Subcutaneous adipose tissue (tissue), 4 donors: Measurements from ENCODE around the gene NEK4. TPM values are rescaled to one million over a fixed set of nuclear protein-coding genes. Genes with fewer than 3 reads are reported as not detected.

Experiments used
- CTCF ChIP-seq: fragments of 450-650 bp; IDR thresholded peaks from one replicate; pipeline ENCODE4 v1.5.1; 2016; ENCODE audit warnings: low read depth, mild to moderate bottlenecking, control low read depth, antibody characterized with exemption, moderate library complexity
- total RNA-seq, 4 donors: library from RNA; depleted of rRNA; stranded (reverse); fragments of >200 nt; gene quantifications; one replicate each; pipeline ENCODE4 v1.1.0, GENCODE V29; 2016

NEK4 gene
- total RNA-seq, 4 donors from 2014 or later, result 9.0 to 18.4 (median 13.7) TPM

GRCh38 chr3:52712291-52713212, 58.2 kb downstream of the NEK4 start:
- TF ChIP-seq CTCF, result no peak

- no peak for TF ChIP-seq CTCF
Observed at GRCh38 chr3:52710512-52710911, 60.2 kb downstream of the NEK4 start.

GRCh38 chr3:52707585-52707984, 63.2 kb downstream of the NEK4 start:
- TF ChIP-seq CTCF, result no peak

GRCh38 chr3:52705688-52706686, 64.8 kb downstream of the NEK4 start, which contains the start of the genes GLT8D1 and SPCS1:
Gene GLT8D1, minus strand, starts transcription at chr3:52705791. Its CDS starts 5,331 bp downstream, at chr3:52700460.
Gene SPCS1, plus strand, starts transcription at chr3:52706106. Its CDS starts 141 bp downstream, at chr3:52706247.
- no peak for TF ChIP-seq CTCF

- TF ChIP-seq CTCF, result no peak
Observed at GRCh38 chr3:52705438-52705687, 65.4 kb downstream of the NEK4 start.

- TF ChIP-seq CTCF, result no peak
Observed at GRCh38 chr3:52704611-52705437, 65.9 kb downstream of the NEK4 start.
